Measurements from ENCODE around the gene CSF3R. TPM values are rescaled to one million over a fixed set of nuclear protein-coding genes. Genes with fewer than 3 reads are reported as not detected.

Gene CSF3R
- total RNA-seq, 4 donors from 2014 or later = 5.9 to 32.5 (median 7.4) TPM

- DNase-seq (ENCODE audit: extremely low spot score) = no peak
- intact Hi-C loops (cut with DNase I) = no loop called here
- Histone ChIP-seq H3K27me3 (peaks cover 0 to 34% (median 0%) of the 10 kb centered on the region in 4 donors), H3K27ac (replicated peaks in 1 of 4) (no peak overlapping the region), H3K4me3 (no peak overlapping the region), H3K36me3 (no peaks in the 10 kb centered on the region), H3K9me3 (peaks cover 0 to 22% (median 6%) of the 10 kb centered on the region in 4 donors), H3K4me1 (no peaks in the 10 kb centered on the region)
- TF ChIP-seq POLR2AphosphoS5 (IDR thresholded peaks at IDR 0.05) = no peak
- 51% methylated on average over 3 of the region's 3 CpGs for WGBS
Observed at GRCh38 chr1:36529769-36530260, 47.1 kb upstream of the CSF3R start.

- Histone ChIP-seq H3K4me1 (no peaks in the 10 kb centered on the region), H3K36me3 (no peaks in the 10 kb centered on the region), H3K4me3 (no peak overlapping the region), H3K27ac (replicated peaks in 1 of 4) (no peak overlapping the region), H3K9me3 (peaks cover 0 to 20% (median 6%) of the 10 kb centered on the region in 4 donors), H3K27me3 (peaks cover 0 to 34% (median 0%) of the 10 kb centered on the region in 4 donors)
- WGBS = 82% methylated on average over 4 of the region's 7 CpGs
- DNase-seq (ENCODE audit: extremely low spot score) = no peak
- intact Hi-C loops (cut with DNase I) = no loop called here
- TF ChIP-seq EP300 (IDR thresholded peaks at IDR 0.05) (no peak), CTCF (IDR thresholded peaks at IDR 0.05) (no peak), POLR2AphosphoS5 (IDR thresholded peaks at IDR 0.05) (no peak), POLR2A (IDR thresholded peaks at IDR 0.05; ENCODE audit: low read depth) (no peak)
Observed at GRCh38 chr1:36528361-36529349, 45.9 kb upstream of the CSF3R start.

- intact Hi-C loops (cut with DNase I) = no loop called here
- TF ChIP-seq CTCF (IDR thresholded peaks at IDR 0.05) = no peak
- no peak for TF ChIP-seq EP300 (IDR thresholded peaks at IDR 0.05)
- TF ChIP-seq POLR2A (IDR thresholded peaks at IDR 0.05; ENCODE audit: low read depth) = no peak
- TF ChIP-seq POLR2AphosphoS5 (IDR thresholded peaks at IDR 0.05) = no peak
- H3K4me1 ChIP-seq = no peaks in the 10 kb centered on the region
- H3K4me3 ChIP-seq = no peak overlapping the region
- 97% methylated on average over 5 of the region's 10 CpGs for WGBS
- H3K9me3 ChIP-seq = no peaks in the 10 kb centered on the region
- no peak for DNase-seq (ENCODE audit: extremely low spot score)
- no peaks in the 10 kb centered on the region for H3K36me3 ChIP-seq
- H3K27ac ChIP-seq (replicated peaks in 1 of 4) = no peak overlapping the region
- peaks cover 0 to 28% (median 0%) of the 10 kb centered on the region in 4 donors for H3K27me3 ChIP-seq
Observed at GRCh38 chr1:36525166-36525565, 42.5 kb upstream of the CSF3R start.

GRCh38 chr1:36524359-36525062 is 41.8 kb upstream of the CSF3R start:
- H3K4me3 ChIP-seq = no peak overlapping the region
- DNase-seq (ENCODE audit: extremely low spot score) = no peak
- no peaks in the 10 kb centered on the region for H3K9me3 ChIP-seq
- H3K36me3 ChIP-seq = no peaks in the 10 kb centered on the region
- intact Hi-C loops (cut with DNase I) = no loop called here
- H3K4me1 ChIP-seq = no peaks in the 10 kb centered on the region
- peaks cover 0 to 21% (median 0%) of the 10 kb centered on the region in 4 donors for H3K27me3 ChIP-seq
- 86% methylated on average over 16 of the region's 16 CpGs for WGBS
- no peak for TF ChIP-seq EP300 (IDR thresholded peaks at IDR 0.05)
- no peak for TF ChIP-seq POLR2A (IDR thresholded peaks at IDR 0.05; ENCODE audit: low read depth)
- no peak for TF ChIP-seq CTCF (IDR thresholded peaks at IDR 0.05)
- H3K27ac ChIP-seq (replicated peaks in 1 of 4) = no peak overlapping the region

DNA sequence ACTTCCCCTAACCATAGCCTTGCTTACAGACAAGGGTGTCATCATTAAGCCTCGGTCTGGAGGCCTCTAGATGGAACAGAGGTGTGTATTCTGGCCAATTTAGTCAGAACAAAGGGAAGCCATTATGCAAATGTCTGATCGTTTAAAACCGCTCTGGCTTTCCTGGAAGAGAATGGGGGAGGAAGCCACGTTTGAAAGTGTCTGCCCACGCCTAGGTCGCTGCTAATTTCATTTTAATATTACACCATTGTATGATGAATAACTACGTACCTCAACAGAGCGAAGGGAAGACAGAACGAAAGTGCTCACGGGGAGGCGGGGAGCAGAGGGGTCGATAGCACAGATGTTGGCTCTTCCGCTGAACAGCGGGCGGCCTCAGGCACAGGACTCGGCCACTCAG is 41.1 kb upstream of the CSF3R start:
- Histone ChIP-seq H3K36me3 (no peaks in the 10 kb centered on the region), H3K27me3 (peaks cover 0 to 14% (median 0%) of the 10 kb centered on the region in 4 donors), H3K4me1 (no peaks in the 10 kb centered on the region), H3K4me3 (no peak overlapping the region), H3K9me3 (no peaks in the 10 kb centered on the region), H3K27ac (replicated peaks in 1 of 4) (no peak overlapping the region)
- 73% methylated on average over 16 of the region's 16 CpGs for WGBS
- intact Hi-C loops (cut with DNase I) = no loop called here
- TF ChIP-seq POLR2A (IDR thresholded peaks at IDR 0.05; ENCODE audit: low read depth) (no peak), CTCF (IDR thresholded peaks at IDR 0.05) (no peak), POLR2AphosphoS5 (IDR thresholded peaks at IDR 0.05) (no peak), EP300 (IDR thresholded peaks at IDR 0.05) (no peak)
- DNase-seq (ENCODE audit: extremely low spot score) = no peak
